ENCODE measurements around the gene ZFYVE27. TPM values are rescaled to one million over a fixed set of nuclear protein-coding genes. Genes with fewer than 3 reads are reported as not detected.

ZFYVE27 gene
- total and polyA plus RNA-seq, 7 donors: 7.2 to 42.2 (median 11.0) TPM

GRCh38 chr10:97757471-97757870 lies 20.5 kb downstream of the ZFYVE27 start:
- Histone ChIP-seq H3K9me3 (no peaks in the 10 kb centered on the region), H3K4me1 (no peaks in the 10 kb centered on the region), H3K36me3 (peaks cover 23 to 88% (median 64%) of the 10 kb centered on the region in 4 donors), H3K27ac (no peak overlapping the region), H3K4me3 (no peak overlapping the region), H3K27me3 (no peaks in the 10 kb centered on the region)
- intact Hi-C loops (cut with DNase I): no loop called here
- TF ChIP-seq CTCF (IDR thresholded peaks at IDR 0.05) (no peak), EP300 (IDR thresholded peaks at IDR 0.05) (no peak), POLR2AphosphoS5 (IDR thresholded peaks at IDR 0.05) (no peak), POLR2A (IDR thresholded peaks at IDR 0.05) (no peak)
- no peak for DNase-seq
- 74 to 92% methylated on average over 6 of the region's 6 CpGs for WGBS, 2 donors

GRCh38 chr10:97759158-97759887 lies 22.4 kb downstream of the ZFYVE27 start:
- TF ChIP-seq CTCF (IDR thresholded peaks at IDR 0.05) (peak; percentile 6 to 76 (median 68)), POLR2AphosphoS5 (IDR thresholded peaks at IDR 0.05) (no peak)
- H3K36me3 ChIP-seq: peaks cover 18 to 69% (median 50%) of the 10 kb centered on the region in 4 donors
- WGBS, 2 donors: 52 to 61% methylated on average over 5 of the region's 5 CpGs
- intact Hi-C loops (cut with DNase I): no loop called here
- H3K27ac ChIP-seq: peak overlapping the region in 3 of 4 donors; percentile 26 to 60 (median 43)
- peak; percentile 75 for DNase-seq
- no peaks in the 10 kb centered on the region for H3K27me3 ChIP-seq
- no peaks in the 10 kb centered on the region for H3K4me1 ChIP-seq
- no peak overlapping the region for H3K4me3 ChIP-seq
- H3K9me3 ChIP-seq: no peaks in the 10 kb centered on the region

GRCh38 chr10:97759946-97760345 lies 23.0 kb downstream of the ZFYVE27 start:
- peaks cover 15 to 63% (median 44%) of the 10 kb centered on the region in 4 donors for H3K36me3 ChIP-seq
- H3K4me3 ChIP-seq: no peak overlapping the region
- intact Hi-C loops (cut with DNase I): no loop called here
- peak overlapping the region in 3 of 4 donors; percentile 26 to 60 (median 43) for H3K27ac ChIP-seq
- no peak for TF ChIP-seq CTCF (IDR thresholded peaks at IDR 0.05)
- no peak for TF ChIP-seq POLR2A (IDR thresholded peaks at IDR 0.05)
- no peak for TF ChIP-seq POLR2AphosphoS5 (IDR thresholded peaks at IDR 0.05)
- TF ChIP-seq EP300 (IDR thresholded peaks at IDR 0.05): no peak
- WGBS, 2 donors: 73 to 77% methylated on average over 5 of the region's 5 CpGs
- H3K4me1 ChIP-seq: no peaks in the 10 kb centered on the region
- H3K9me3 ChIP-seq: no peaks in the 10 kb centered on the region
- no peak for DNase-seq
- no peaks in the 10 kb centered on the region for H3K27me3 ChIP-seq

- WGBS, 2 donors: 93 to 94% methylated on average over 11 of the region's 11 CpGs
- H3K9me3 ChIP-seq: no peaks in the 10 kb centered on the region
- H3K4me1 ChIP-seq: no peaks in the 10 kb centered on the region
- no peak for TF ChIP-seq CTCF (IDR thresholded peaks at IDR 0.05)
- no peak for TF ChIP-seq POLR2A (IDR thresholded peaks at IDR 0.05)
- TF ChIP-seq POLR2AphosphoS5 (IDR thresholded peaks at IDR 0.05): no peak
- TF ChIP-seq EP300 (IDR thresholded peaks at IDR 0.05): no peak
- no peaks in the 10 kb centered on the region for H3K27me3 ChIP-seq
- H3K36me3 ChIP-seq: peaks cover 8 to 56% (median 37%) of the 10 kb centered on the region in 4 donors
- H3K4me3 ChIP-seq: no peak overlapping the region
- intact Hi-C loops (cut with DNase I): no loop called here
- peak overlapping the region in 3 of 4 donors; percentile 26 to 60 (median 43) for H3K27ac ChIP-seq
- DNase-seq: no peak
Observed at GRCh38 chr10:97760461-97761257, 23.7 kb downstream of the ZFYVE27 start.

Measured in sigmoid colon (tissue), 7 donors.